IPS DF 4.7 (cell line): Measurements from ENCODE around the gene ABCG8.

Experiments
- DNase-seq: peaks from one replicate; pipeline ENCODE4 v3.0.0-alpha.2; 2013; ENCODE audit warnings: low spot score; ENCODE audit errors: extremely low read depth

Gene ABCG8

GRCh38 chr2:43838560-43839267 lies at the start of gene ABCG8, which contains the start of gene ABCG5:
TSS of gene ABCG8 (plus strand) at chr2:43838971. CDS start at chr2:43839054, 83 bp downstream.
TSS of gene ABCG5 (minus strand) at chr2:43838839. CDS start at chr2:43838679, 160 bp downstream.
- DNase-seq: no peak

- DNase-seq: no peak
Observed at GRCh38 chr2:43790147-43790546, 48.6 kb upstream of the ABCG8 start.

DNA sequence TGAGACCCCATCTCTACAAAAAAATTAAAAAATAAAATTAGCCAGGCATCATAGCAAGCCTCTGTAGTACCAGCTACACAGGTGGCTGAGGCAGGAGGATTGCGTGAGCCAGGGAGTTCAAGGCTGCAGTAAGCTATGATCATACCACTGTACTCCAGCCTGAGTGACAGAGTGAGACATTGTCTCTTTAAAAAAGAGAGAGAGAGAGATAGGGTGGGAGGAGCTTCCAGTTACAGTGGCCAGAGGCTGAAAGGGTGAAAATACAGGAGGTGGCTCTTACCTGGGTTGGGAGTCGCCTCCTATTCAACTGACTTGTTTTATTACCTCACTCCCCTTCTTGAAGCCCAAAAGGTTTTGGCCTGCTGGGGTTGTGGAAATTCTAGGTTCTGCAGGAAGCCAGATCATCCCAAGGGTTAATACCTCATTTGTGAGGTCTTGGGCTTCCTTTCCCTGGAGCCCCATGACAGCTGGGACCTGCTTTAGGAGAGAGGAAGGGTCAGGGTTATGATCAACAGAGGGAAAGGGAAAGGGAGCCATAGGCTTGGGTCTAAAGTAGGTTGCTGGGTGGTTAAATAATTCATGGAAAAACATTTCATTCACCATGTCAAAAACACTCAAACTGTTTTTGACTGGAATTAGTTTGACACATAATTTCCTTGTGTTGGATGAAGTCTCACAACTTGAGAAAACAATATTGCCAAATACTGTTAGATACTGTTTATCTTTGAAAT lies 47.6 kb upstream of the ABCG8 start:
- no peak for DNase-seq

GRCh38 chr2:43792653-43793052 lies 46.1 kb upstream of the ABCG8 start:
- no peak for DNase-seq

GRCh38 chr2:43794956-43795355 lies 43.8 kb upstream of the ABCG8 start:
- no peak for DNase-seq

GRCh38 chr2:43796206-43796605 lies 42.6 kb upstream of the ABCG8 start:
- no peak for DNase-seq

- no peak for DNase-seq
Observed at GRCh38 chr2:43798300-43798699, 40.5 kb upstream of the ABCG8 start.

DNA sequence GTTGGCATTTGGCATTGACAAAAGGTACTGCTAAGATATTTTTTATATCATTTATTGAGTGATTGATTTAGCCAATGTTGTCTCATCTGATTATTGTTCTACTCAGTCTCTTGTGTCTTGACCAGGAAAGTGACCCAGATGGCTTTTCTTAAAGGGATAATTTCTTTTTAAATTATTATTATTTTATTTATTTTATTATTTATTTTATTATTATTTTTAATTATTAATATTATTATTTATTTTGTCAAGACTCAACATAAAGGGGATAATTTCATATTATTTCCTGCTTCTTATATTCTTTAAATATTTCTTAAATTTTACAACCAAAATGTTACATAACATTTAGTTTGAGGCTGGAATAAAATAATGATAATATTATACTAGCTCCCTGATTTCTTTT lies 37.9 kb upstream of the ABCG8 start:
- DNase-seq: no peak

- DNase-seq: no peak
Observed at GRCh38 chr2:43802135-43802534, 36.6 kb upstream of the ABCG8 start.

DNA sequence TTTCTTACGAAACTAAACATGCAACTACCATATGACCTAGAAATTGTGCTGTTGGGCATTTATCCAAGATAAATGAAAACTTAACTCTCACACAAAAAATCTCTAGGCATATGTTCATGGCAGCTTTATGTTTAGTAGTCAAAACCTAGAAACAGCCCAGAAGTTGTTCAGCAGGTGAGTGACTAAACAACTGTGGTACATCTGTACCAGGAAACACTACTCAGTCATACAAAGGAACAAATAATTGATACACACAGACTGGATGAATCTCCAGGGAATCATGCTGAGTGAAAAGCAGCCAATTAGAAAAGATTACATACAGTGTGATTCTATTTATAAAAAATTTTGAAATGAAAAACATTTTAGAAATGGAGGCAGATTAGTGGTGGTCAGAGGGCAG lies 35.7 kb upstream of the ABCG8 start:
- DNase-seq: no peak

DNA sequence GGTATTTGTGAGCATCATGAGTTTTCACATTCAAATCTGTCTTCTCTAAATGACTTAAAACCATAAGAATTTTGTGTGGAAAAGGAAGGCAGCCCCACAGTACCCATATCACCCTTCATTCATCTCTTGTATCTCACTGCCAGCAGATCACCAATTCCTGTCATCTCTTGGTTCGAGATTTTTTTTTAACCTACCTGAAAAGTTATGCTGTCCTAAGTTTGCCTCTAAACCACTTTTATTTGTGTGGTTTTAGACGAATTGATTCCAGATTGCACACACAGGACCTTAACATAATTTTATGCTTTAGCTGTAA lies 32.1 kb upstream of the ABCG8 start:
- DNase-seq: no peak

- no peak for DNase-seq
Observed at GRCh38 chr2:43810452-43810851, 28.3 kb upstream of the ABCG8 start.

GRCh38 chr2:43810888-43811287 lies 27.9 kb upstream of the ABCG8 start:
- no peak for DNase-seq

DNA sequence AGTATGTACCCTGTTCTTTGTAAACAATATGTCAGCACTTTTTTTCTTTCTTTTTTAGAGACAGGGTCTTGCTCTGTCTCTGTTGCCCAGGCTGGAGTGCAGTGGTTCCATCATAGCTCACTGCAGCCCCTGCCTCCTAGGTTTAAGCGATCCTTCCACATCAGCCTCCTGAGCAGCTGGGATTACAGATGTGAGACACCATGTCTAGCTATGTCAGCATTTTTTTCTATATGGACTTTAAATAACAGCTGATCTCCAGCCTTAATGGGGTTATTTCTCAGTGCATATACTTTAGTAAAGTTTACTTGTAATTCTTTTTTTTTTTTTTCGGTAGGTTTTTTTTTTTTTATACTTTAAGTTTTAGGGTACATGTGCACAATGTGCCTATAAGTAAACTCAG lies 26.8 kb upstream of the ABCG8 start:
- no peak for DNase-seq

- DNase-seq: no peak
Observed at GRCh38 chr2:43812947-43813346, 25.8 kb upstream of the ABCG8 start.

DNA sequence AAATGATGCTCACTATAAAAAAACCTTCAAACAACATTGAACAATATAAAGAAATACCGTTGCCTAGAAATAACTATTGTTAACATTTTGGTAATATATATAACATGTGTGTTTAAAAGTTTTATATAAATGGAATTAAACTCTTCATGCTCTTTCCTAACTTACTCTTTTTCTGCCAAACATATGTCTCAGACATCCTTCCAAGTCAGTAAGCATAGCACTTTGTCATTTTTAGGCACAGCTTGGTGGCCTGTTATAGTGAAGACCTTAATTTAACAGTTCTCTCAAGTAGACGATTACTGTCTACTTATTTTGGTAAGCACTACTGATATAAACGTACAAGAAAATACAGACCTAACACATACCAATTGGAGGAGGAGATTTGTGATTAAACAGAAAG lies 24.1 kb upstream of the ABCG8 start:
- DNase-seq: no peak

GRCh38 chr2:43818761-43819160 lies 20.0 kb upstream of the ABCG8 start:
- no peak for DNase-seq

- DNase-seq: no peak
Observed at GRCh38 chr2:43819491-43820163, 19.1 kb upstream of the ABCG8 start.

DNA sequence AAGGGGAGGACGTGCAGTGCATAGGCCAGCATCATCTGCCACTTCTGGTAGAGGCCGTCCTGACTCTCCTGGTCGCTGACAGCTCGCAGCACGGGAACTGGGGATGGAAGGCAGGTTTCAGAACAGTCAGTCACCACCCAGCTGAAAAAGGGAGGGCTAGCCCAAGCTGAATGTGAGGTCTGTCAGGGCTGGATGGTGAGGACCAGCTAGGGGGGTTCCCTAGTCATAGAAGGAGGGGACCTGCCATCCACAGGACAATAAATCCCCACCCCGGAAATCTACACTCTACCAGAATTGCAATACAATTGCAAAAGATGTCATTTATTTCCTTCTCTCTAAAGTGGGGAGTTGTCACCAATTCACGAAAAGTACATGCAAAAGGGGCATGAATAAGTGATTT lies 15.9 kb upstream of the ABCG8 start:
- DNase-seq: no peak

GRCh38 chr2:43823751-43824150 lies 15.0 kb upstream of the ABCG8 start:
- DNase-seq: no peak

DNA sequence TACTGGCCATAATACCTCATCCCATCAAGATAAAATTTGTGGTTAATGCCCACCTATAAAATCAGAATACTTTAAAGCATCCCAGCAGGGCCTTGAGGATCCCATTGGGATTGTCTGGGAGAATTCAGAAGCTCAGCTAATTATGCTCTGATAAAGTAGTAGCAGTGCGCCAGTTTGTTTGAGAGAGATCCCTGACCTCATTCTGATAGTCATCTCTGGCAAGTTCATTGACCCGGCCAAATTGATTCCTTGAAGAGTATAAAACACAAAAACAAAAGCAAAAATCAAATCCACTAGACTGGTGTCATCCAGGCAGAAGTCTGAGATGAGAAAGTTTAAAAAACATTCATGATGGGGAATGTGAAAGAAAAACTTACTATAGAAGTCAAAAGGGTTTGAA lies 14.3 kb upstream of the ABCG8 start:
- DNase-seq: no peak

GRCh38 chr2:43824951-43825493 lies 13.7 kb upstream of the ABCG8 start:
- no peak for DNase-seq
